Measurements from ENCODE around the gene ATF7IP.

Gene ATF7IP

GRCh38 chr12:14424545-14424944 is 59.1 kb downstream of the ATF7IP start:
- Histone ChIP-seq H3K27me3 (replicated peaks in 2 of 5; ENCODE audit: control insufficient read depth in 4 of 5, insufficient read depth in 5 of 5, low read length in 4 of 5) (no peaks in the 10 kb centered on the region), H3K4me1 (ENCODE audit: control extremely low read depth in 1 of 4, control insufficient read depth in 4 of 4, insufficient read depth in 4 of 4, low read length in 3 of 4) (peaks cover 0 to 4% (median 1%) of the 10 kb centered on the region in 4 experiments), H3K36me3 (ENCODE audit: control insufficient read depth in 4 of 4, insufficient read depth in 4 of 4, low read length in 3 of 4) (peaks cover 16 to 71% (median 33%) of the 10 kb centered on the region in 4 experiments), H3K4me3 (ENCODE audit: control insufficient read depth in 1 of 7, extremely low read depth in 1 of 7, insufficient read depth in 4 of 7, low read depth in 2 of 7, low read length in 6 of 7) (no peak overlapping the region), H3K27ac (ENCODE audit: insufficient read depth in 1 of 2, low read depth in 1 of 2, low read length in 2 of 2, poor library complexity in 1 of 2, severe bottlenecking in 2 of 2) (no peak overlapping the region), H3K9me3 (ENCODE audit: control extremely low read depth in 1 of 5, control insufficient read depth in 4 of 5, insufficient read depth in 2 of 5, low read depth in 1 of 5, low read length in 4 of 5) (peaks cover 1 to 33% (median 9%) of the 10 kb centered on the region in 5 experiments)
- CTCF ChIA-PET, result interaction anchor here (0.7 to 1.1 kb wide), 2 partner anchors 10 to 29 kb away, joined by 3 to 6 read pairs; no protein-coding TSS in a partner anchor
- no peak for DNase-seq
- WGBS (ENCODE audit: insufficient coverage), result 94% methylated on average over 3 of the region's 3 CpGs
- POLR2A ChIA-PET, result no interaction called here

- no peaks in the 10 kb centered on the region for H3K27me3 ChIP-seq (replicated peaks in 2 of 5; ENCODE audit: control insufficient read depth in 4 of 5, insufficient read depth in 5 of 5, low read length in 4 of 5)
- H3K27ac ChIP-seq (ENCODE audit: insufficient read depth in 1 of 2, low read depth in 1 of 2, low read length in 2 of 2, poor library complexity in 1 of 2, severe bottlenecking in 2 of 2), result no peak overlapping the region
- ChIA-PET POLR2A (interaction anchor here (1.0 kb wide), 1 partner anchor 42 kb away, joined by 3 read pairs; no protein-coding TSS in a partner anchor), CTCF (interaction anchor here (1.1 kb wide), 2 partner anchors 12 kb away, joined by 3 read pairs; no protein-coding TSS in a partner anchor)
- peaks cover 17 to 74% (median 27%) of the 10 kb centered on the region in 4 experiments for H3K36me3 ChIP-seq (ENCODE audit: control insufficient read depth in 4 of 4, insufficient read depth in 4 of 4, low read length in 3 of 4)
- H3K4me1 ChIP-seq (ENCODE audit: control extremely low read depth in 1 of 4, control insufficient read depth in 4 of 4, insufficient read depth in 4 of 4, low read length in 3 of 4), result no peaks in the 10 kb centered on the region
- peaks cover 0 to 31% (median 7%) of the 10 kb centered on the region in 5 experiments for H3K9me3 ChIP-seq (ENCODE audit: control extremely low read depth in 1 of 5, control insufficient read depth in 4 of 5, insufficient read depth in 2 of 5, low read depth in 1 of 5, low read length in 4 of 5)
- no peak for DNase-seq
- H3K4me3 ChIP-seq (ENCODE audit: control insufficient read depth in 1 of 7, extremely low read depth in 1 of 7, insufficient read depth in 4 of 7, low read depth in 2 of 7, low read length in 6 of 7), result no peak overlapping the region
These were observed 61.3 kb downstream of the ATF7IP start for GRCh38 chr12:14426792-14427191.

- WGBS (ENCODE audit: insufficient coverage), result 88% methylated on average over 1 of the region's 1 CpG
- Histone ChIP-seq H3K27ac (ENCODE audit: insufficient read depth in 1 of 2, low read depth in 1 of 2, low read length in 2 of 2, poor library complexity in 1 of 2, severe bottlenecking in 2 of 2) (no peak overlapping the region), H3K27me3 (replicated peaks in 2 of 5; ENCODE audit: control insufficient read depth in 4 of 5, insufficient read depth in 5 of 5, low read length in 4 of 5) (no peaks in the 10 kb centered on the region), H3K4me3 (ENCODE audit: control insufficient read depth in 1 of 7, extremely low read depth in 1 of 7, insufficient read depth in 4 of 7, low read depth in 2 of 7, low read length in 6 of 7) (no peak overlapping the region), H3K36me3 (ENCODE audit: control insufficient read depth in 4 of 4, insufficient read depth in 4 of 4, low read length in 3 of 4) (peaks cover 19 to 67% (median 27%) of the 10 kb centered on the region in 4 experiments), H3K9me3 (ENCODE audit: control extremely low read depth in 1 of 5, control insufficient read depth in 4 of 5, insufficient read depth in 2 of 5, low read depth in 1 of 5, low read length in 4 of 5) (peaks cover 0 to 22% (median 7%) of the 10 kb centered on the region in 5 experiments), H3K4me1 (ENCODE audit: control extremely low read depth in 1 of 4, control insufficient read depth in 4 of 4, insufficient read depth in 4 of 4, low read length in 3 of 4) (no peaks in the 10 kb centered on the region)
- CTCF ChIA-PET, result interaction anchor here (1.1 kb wide), 1 partner anchor 11 kb away, joined by 3 read pairs; no protein-coding TSS in a partner anchor
- POLR2A ChIA-PET, result interaction anchor here (0.9 kb wide), 1 partner anchor 63 kb away, joined by 3 read pairs; the partner anchor contains the start of gene ATF7IP
- DNase-seq, result peak in 2 of 3 donors; percentile 46 to 59
These were observed 62.4 kb downstream of the ATF7IP start for GRCh38 chr12:14427929-14428328.

- POLR2A ChIA-PET, result no interaction called here
These were observed 65.0 kb downstream of the ATF7IP start for GRCh38 chr12:14430394-14430986.

GRCh38 chr12:14431975-14432374 is 66.5 kb downstream of the ATF7IP start:
- H3K36me3 ChIP-seq (ENCODE audit: control insufficient read depth in 4 of 4, insufficient read depth in 4 of 4, low read length in 3 of 4), result peaks cover 22 to 62% (median 27%) of the 10 kb centered on the region in 4 experiments
- 100% methylated on average over 1 of the region's 2 CpGs for WGBS (ENCODE audit: insufficient coverage)
- POLR2A ChIA-PET, result no interaction called here
- peaks cover 0 to 15% (median 6%) of the 10 kb centered on the region in 5 experiments for H3K9me3 ChIP-seq (ENCODE audit: control extremely low read depth in 1 of 5, control insufficient read depth in 4 of 5, insufficient read depth in 2 of 5, low read depth in 1 of 5, low read length in 4 of 5)
- CTCF ChIA-PET, result interaction anchor here (1.0 to 1.4 kb wide), 4 partner anchors 11 to 194 kb away, joined by 3 to 4 read pairs (median 4); no protein-coding TSS in a partner anchor
- no peak overlapping the region for H3K27ac ChIP-seq (ENCODE audit: insufficient read depth in 1 of 2, low read depth in 1 of 2, low read length in 2 of 2, poor library complexity in 1 of 2, severe bottlenecking in 2 of 2)
- H3K4me1 ChIP-seq (ENCODE audit: control extremely low read depth in 1 of 4, control insufficient read depth in 4 of 4, insufficient read depth in 4 of 4, low read length in 3 of 4), result no peaks in the 10 kb centered on the region
- DNase-seq, result no peak
- H3K4me3 ChIP-seq (ENCODE audit: control insufficient read depth in 1 of 7, extremely low read depth in 1 of 7, insufficient read depth in 4 of 7, low read depth in 2 of 7, low read length in 6 of 7), result no peak overlapping the region
- H3K27me3 ChIP-seq (replicated peaks in 2 of 5; ENCODE audit: control insufficient read depth in 4 of 5, insufficient read depth in 5 of 5, low read length in 4 of 5), result no peaks in the 10 kb centered on the region

More at GRCh38 chr12:14430394-14430986, 65.0 kb downstream of the ATF7IP start:
- peak in 1 of 3 donors; percentile 36 for DNase-seq
- Histone ChIP-seq H3K36me3 (ENCODE audit: control insufficient read depth in 4 of 4, insufficient read depth in 4 of 4, low read length in 3 of 4) (peaks cover 14 to 58% (median 19%) of the 10 kb centered on the region in 4 experiments), H3K27me3 (replicated peaks in 2 of 5; ENCODE audit: control insufficient read depth in 4 of 5, insufficient read depth in 5 of 5, low read length in 4 of 5) (no peaks in the 10 kb centered on the region), H3K4me1 (ENCODE audit: control extremely low read depth in 1 of 4, control insufficient read depth in 4 of 4, insufficient read depth in 4 of 4, low read length in 3 of 4) (no peaks in the 10 kb centered on the region), H3K9me3 (ENCODE audit: control extremely low read depth in 1 of 5, control insufficient read depth in 4 of 5, insufficient read depth in 2 of 5, low read depth in 1 of 5, low read length in 4 of 5) (peaks cover 0 to 15% (median 6%) of the 10 kb centered on the region in 5 experiments), H3K4me3 (ENCODE audit: control insufficient read depth in 1 of 7, extremely low read depth in 1 of 7, insufficient read depth in 4 of 7, low read depth in 2 of 7, low read length in 6 of 7) (no peak overlapping the region), H3K27ac (ENCODE audit: insufficient read depth in 1 of 2, low read depth in 1 of 2, low read length in 2 of 2, poor library complexity in 1 of 2, severe bottlenecking in 2 of 2) (no peak overlapping the region)
- WGBS (ENCODE audit: insufficient coverage), result no CpG with 5 or more reads among the region's 2 CpGs
- CTCF ChIA-PET, result interaction anchor here (0.9 to 2.0 kb wide), 3 partner anchors 13 to 192 kb away, joined by 3 to 6 read pairs (median 3); no protein-coding TSS in a partner anchor

- H3K9me3 ChIP-seq (ENCODE audit: control extremely low read depth in 1 of 5, control insufficient read depth in 4 of 5, insufficient read depth in 2 of 5, low read depth in 1 of 5, low read length in 4 of 5), result peaks cover 0 to 4% (median under 1%) of the 10 kb centered on the region in 5 experiments
- no peaks in the 10 kb centered on the region for H3K4me1 ChIP-seq (ENCODE audit: control extremely low read depth in 1 of 4, control insufficient read depth in 4 of 4, insufficient read depth in 4 of 4, low read length in 3 of 4)
- H3K36me3 ChIP-seq (ENCODE audit: control insufficient read depth in 4 of 4, insufficient read depth in 4 of 4, low read length in 3 of 4), result peaks cover 26 to 63% (median 37%) of the 10 kb centered on the region in 4 experiments
- no peak for DNase-seq
- H3K27ac ChIP-seq (ENCODE audit: insufficient read depth in 1 of 2, low read depth in 1 of 2, low read length in 2 of 2, poor library complexity in 1 of 2, severe bottlenecking in 2 of 2), result no peak overlapping the region
- WGBS (ENCODE audit: insufficient coverage), result 100% methylated on average over 1 of the region's 1 CpG
- CTCF ChIA-PET, result interaction anchor here (0.6 to 2.3 kb wide), 4 partner anchors 13 to 18 kb away, joined by 3 to 6 read pairs (median 4); no protein-coding TSS in a partner anchor
- H3K27me3 ChIP-seq (replicated peaks in 2 of 5; ENCODE audit: control insufficient read depth in 4 of 5, insufficient read depth in 5 of 5, low read length in 4 of 5), result no peaks in the 10 kb centered on the region
- POLR2A ChIA-PET, result no interaction called here
- no peak overlapping the region for H3K4me3 ChIP-seq (ENCODE audit: control insufficient read depth in 1 of 7, extremely low read depth in 1 of 7, insufficient read depth in 4 of 7, low read depth in 2 of 7, low read length in 6 of 7)
These were observed 70.1 kb downstream of the ATF7IP start for GRCh38 chr12:14435627-14436026.
